Activated CD8-positive, alpha-beta T cell treated with anti-CD3 and anti-CD28 coated beads for 36 hours (primary cell): ENCODE results near the gene CTXND1. TPM values are rescaled to one million over a fixed set of nuclear protein-coding genes. Genes with fewer than 3 reads are reported as not detected.

Experiments used
- ATAC-seq: fragments of 200-7000 bp; cut with Tn5 transposase; one replicate; pipeline ENCODE4 v1.10.0; 2021; ENCODE audit warnings: mild to moderate bottlenecking, moderate library complexity
- CTCF ChIA-PET: fragments of 350-600 bp; sonication (Branson Sonifier 250); formaldehyde crosslinking; loops from one replicate; lab custom pipeline; 2021; ENCODE audit warnings: antibody characterized with exemption; lab: Charles Lee
- POLR2A ChIA-PET: fragments of 350-600 bp; sonication (Branson Sonifier 250); formaldehyde crosslinking; loops from one replicate; lab custom pipeline; 2021; ENCODE audit warnings: antibody characterized with exemption; lab: Charles Lee
- DNase-seq: peaks from one replicate; pipeline ENCODE4 v3.0.0-alpha.2; 2020
- H3K27ac Mint-ChIP-seq: one replicate; pipeline ENCODE4 v1.8.0; 2021; ENCODE audit warnings: mild to moderate bottlenecking, mixed read lengths
- H3K27me3 Mint-ChIP-seq: one replicate; pipeline ENCODE4 v1.8.0; 2021; ENCODE audit warnings: mixed read lengths
- H3K36me3 Mint-ChIP-seq: one replicate; pipeline ENCODE4 v1.8.0; 2021; ENCODE audit warnings: low read depth, mixed read lengths
- H3K4me1 Mint-ChIP-seq: one replicate; pipeline ENCODE4 v1.8.0; 2021; ENCODE audit warnings: low read depth, mixed read lengths
- H3K4me3 Mint-ChIP-seq: one replicate; pipeline ENCODE4 v1.8.0; 2021; ENCODE audit warnings: mild to moderate bottlenecking, moderate library complexity, mixed read lengths
- H3K9me3 Mint-ChIP-seq: one replicate; pipeline ENCODE4 v1.8.0; 2021; ENCODE audit warnings: mixed read lengths
- CTCF ChIP-seq: fragments of 200-600 bp; IDR thresholded peaks from one replicate; pipeline ENCODE4 v1.8.0; 2022; ENCODE audit warnings: antibody characterized with exemption, mild to moderate bottlenecking
- intact Hi-C: fragments of 100-400 bp; cut with micrococcal nuclease; formaldehyde crosslinking; loops from one replicate; pipeline ENCODE4 v1.10.0; 2022
- total RNA-seq, 2 experiments: library from RNA; stranded (reverse); gene quantifications; one replicate each; pipeline ENCODE4 v1.2.3, GENCODE V29; 2021

Gene CTXND1
- total RNA-seq, 2 experiments from 2014 or later: not detected

- no peaks in the 10 kb centered on the region for H3K4me1 Mint-ChIP-seq
- ATAC-seq (no peak), DNase-seq (no peak)
- POLR2A ChIA-PET: interaction anchor here (0.6 kb wide), 1 partner anchor 15 kb away, joined by 3 read pairs; no protein-coding TSS in a partner anchor
- no peaks in the 10 kb centered on the region for H3K27me3 Mint-ChIP-seq
- no peak for TF ChIP-seq CTCF
- CTCF ChIA-PET: no interaction called here
- H3K27ac Mint-ChIP-seq: no peak overlapping the region
- H3K36me3 Mint-ChIP-seq: peaks cover 21% of the 10 kb centered on the region
- intact Hi-C loops: no loop called here
- H3K9me3 Mint-ChIP-seq: no peaks in the 10 kb centered on the region
- no peak overlapping the region for H3K4me3 Mint-ChIP-seq
Measured at GRCh38 chr15:80168421-80168820, 83.6 kb downstream of the CTXND1 start.

- POLR2A ChIA-PET: no interaction called here
- no peaks in the 10 kb centered on the region for H3K27me3 Mint-ChIP-seq
- no peaks in the 10 kb centered on the region for H3K4me1 Mint-ChIP-seq
- intact Hi-C loops: no loop called here
- H3K4me3 Mint-ChIP-seq: no peak overlapping the region
- TF ChIP-seq CTCF: no peak
- H3K27ac Mint-ChIP-seq: no peak overlapping the region
- no peak for DNase-seq
- CTCF ChIA-PET: no interaction called here
- peaks cover 24% of the 10 kb centered on the region for H3K36me3 Mint-ChIP-seq
- ATAC-seq: no peak
- H3K9me3 Mint-ChIP-seq: no peaks in the 10 kb centered on the region
Measured at GRCh38 chr15:80167936-80168335, 84.1 kb downstream of the CTXND1 start.

GRCh38 chr15:80163897-80164296 lies 88.1 kb downstream of the CTXND1 start:
- no peak overlapping the region for H3K4me3 Mint-ChIP-seq
- intact Hi-C loops: no loop called here
- no peak overlapping the region for H3K27ac Mint-ChIP-seq
- H3K9me3 Mint-ChIP-seq: no peaks in the 10 kb centered on the region
- H3K4me1 Mint-ChIP-seq: peaks cover 15% of the 10 kb centered on the region
- no peaks in the 10 kb centered on the region for H3K27me3 Mint-ChIP-seq
- no peak for TF ChIP-seq CTCF
- DNase-seq (no peak), ATAC-seq (no peak)
- peaks cover 45% of the 10 kb centered on the region for H3K36me3 Mint-ChIP-seq
- POLR2A ChIA-PET: interaction anchor here (0.5 kb wide), 1 partner anchor 24 kb away, joined by 3 read pairs; no protein-coding TSS in a partner anchor
- CTCF ChIA-PET: interaction anchor here (1.3 kb wide), 1 partner anchor 9 kb away, joined by 5 read pairs; no protein-coding TSS in a partner anchor

DNA sequence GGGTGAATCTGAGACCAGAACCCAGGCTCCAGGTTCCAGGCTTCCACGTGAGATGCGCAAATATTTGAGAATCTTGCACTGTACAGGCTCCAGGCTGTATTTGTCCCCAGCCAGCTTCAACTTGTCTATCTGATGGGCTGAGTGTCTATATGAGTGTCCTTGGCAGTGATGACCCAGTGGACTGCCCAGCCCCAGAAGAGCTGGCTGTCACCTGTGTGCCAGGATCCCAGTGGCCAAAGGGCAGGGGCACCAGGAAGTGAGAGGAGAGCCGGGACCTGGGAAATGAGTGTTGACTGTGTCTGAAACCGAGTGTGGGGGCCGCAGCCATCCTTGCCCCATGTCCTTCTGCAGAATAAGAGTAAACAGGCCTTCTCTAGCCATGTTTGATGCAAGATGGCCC lies 88.8 kb downstream of the CTXND1 start:
- Mint-ChIP-seq H3K9me3 (no peaks in the 10 kb centered on the region), H3K4me1 (peaks cover 15% of the 10 kb centered on the region), H3K36me3 (peaks cover 45% of the 10 kb centered on the region), H3K27ac (no peak overlapping the region), H3K27me3 (no peaks in the 10 kb centered on the region), H3K4me3 (no peak overlapping the region)
- intact Hi-C loops: no loop called here
- DNase-seq (no peak), ATAC-seq (no peak)
- POLR2A ChIA-PET: interaction anchor here (0.6 kb wide), 1 partner anchor 92 kb away, joined by 4 read pairs; no protein-coding TSS in a partner anchor
- TF ChIP-seq CTCF: no peak
- CTCF ChIA-PET: no interaction called here

DNA sequence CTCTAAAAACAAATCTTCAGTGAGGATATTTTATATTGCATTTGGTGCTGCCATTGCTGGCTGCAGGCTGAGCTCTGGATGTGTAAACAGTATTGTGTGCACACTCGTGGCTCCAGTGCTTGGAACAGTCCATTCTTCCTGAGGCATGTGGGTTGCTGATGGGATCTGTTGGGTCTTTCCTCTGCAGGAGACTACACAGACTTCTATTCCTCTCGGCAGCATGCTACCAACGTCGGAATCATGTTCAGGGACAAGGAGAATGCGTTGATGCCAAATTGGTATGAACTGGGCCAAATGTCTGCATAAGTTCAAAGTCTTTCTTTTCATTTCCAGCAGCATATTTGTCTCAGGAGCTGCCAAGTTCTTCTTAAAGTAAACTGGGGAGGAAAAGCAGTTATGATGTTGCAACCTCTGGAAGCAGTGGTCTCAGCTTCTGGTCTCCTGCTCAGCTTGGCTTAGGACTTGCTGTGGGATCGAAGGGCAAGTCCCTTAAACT lies 89.9 kb downstream of the CTXND1 start:
- H3K9me3 Mint-ChIP-seq: no peaks in the 10 kb centered on the region
- no peak for ATAC-seq
- CTCF ChIA-PET: no interaction called here
- no peak overlapping the region for H3K27ac Mint-ChIP-seq
- POLR2A ChIA-PET: interaction anchor here (1.9 kb wide), 1 partner anchor 18 kb away, joined by 4 read pairs; no protein-coding TSS in a partner anchor
- intact Hi-C loops: no loop called here
- TF ChIP-seq CTCF: no peak
- H3K36me3 Mint-ChIP-seq: peaks cover 45% of the 10 kb centered on the region
- H3K4me1 Mint-ChIP-seq: peaks cover 15% of the 10 kb centered on the region
- H3K27me3 Mint-ChIP-seq: no peaks in the 10 kb centered on the region
- no peak for DNase-seq
- H3K4me3 Mint-ChIP-seq: no peak overlapping the region
